ENCODE results near the gene TEX38.
"Not testable (repeated sequence)": the region's sequence is repeated elsewhere in the genome, so short reads cannot be mapped to it uniquely, and the experiment has no call there.

- TF ChIP-seq CTCF, POLR2AphosphoS5 (IDR thresholded peaks at IDR 0.05): not testable (repeated sequence)
Observed at GRCh38 chr1:46654698-46655097, 17.0 kb upstream of the TEX38 start.
